Measurements from ENCODE around the gene NFKB2.

GRCh38 chr10:102435529-102436233, 40.2 kb downstream of the NFKB2 start:
- TF ChIP-seq CTCF (IDR thresholded peaks at IDR 0.05) (no peak), POLR2A (IDR thresholded peaks at IDR 0.05) (no peak)
